ENCODE measurements around the gene AKIRIN1.

DNA sequence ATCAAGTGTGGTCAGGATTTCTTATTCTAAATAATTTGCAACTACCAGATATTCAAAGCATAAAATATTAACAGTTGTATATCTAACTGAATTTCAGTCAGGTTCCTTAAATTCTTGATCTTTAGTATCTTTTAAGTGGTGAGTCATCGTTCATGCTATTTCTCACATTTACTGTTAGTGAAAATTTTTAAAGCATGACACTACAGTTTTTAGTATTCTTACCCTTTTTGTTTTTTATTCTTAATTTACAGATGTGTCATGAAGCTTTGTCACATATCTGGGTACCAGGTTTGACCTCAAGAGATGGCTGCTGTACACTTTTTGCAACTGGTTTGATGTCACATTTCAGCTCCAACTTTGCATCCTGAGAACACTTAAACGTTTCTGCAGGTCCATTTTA is 12.7 kb downstream of the AKIRIN1 start:
- TF ChIP-seq, protein P1, sequence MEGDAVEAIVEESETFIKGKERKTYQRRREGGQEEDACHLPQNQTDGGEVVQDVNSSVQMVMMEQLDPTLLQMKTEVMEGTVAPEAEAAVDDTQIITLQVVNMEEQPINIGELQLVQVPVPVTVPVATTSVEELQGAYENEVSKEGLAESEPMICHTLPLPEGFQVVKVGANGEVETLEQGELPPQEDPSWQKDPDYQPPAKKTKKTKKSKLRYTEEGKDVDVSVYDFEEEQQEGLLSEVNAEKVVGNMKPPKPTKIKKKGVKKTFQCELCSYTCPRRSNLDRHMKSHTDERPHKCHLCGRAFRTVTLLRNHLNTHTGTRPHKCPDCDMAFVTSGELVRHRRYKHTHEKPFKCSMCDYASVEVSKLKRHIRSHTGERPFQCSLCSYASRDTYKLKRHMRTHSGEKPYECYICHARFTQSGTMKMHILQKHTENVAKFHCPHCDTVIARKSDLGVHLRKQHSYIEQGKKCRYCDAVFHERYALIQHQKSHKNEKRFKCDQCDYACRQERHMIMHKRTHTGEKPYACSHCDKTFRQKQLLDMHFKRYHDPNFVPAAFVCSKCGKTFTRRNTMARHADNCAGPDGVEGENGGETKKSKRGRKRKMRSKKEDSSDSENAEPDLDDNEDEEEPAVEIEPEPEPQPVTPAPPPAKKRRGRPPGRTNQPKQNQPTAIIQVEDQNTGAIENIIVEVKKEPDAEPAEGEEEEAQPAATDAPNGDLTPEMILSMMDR (conservative IDR thresholded peaks at IDR 0.05 in 1 of 2, IDR thresholded peaks at IDR 0.05 in 1 of 2; ENCODE audit: extremely low read depth in 1 of 2, insufficient read depth in 1 of 2, low read depth in 1 of 2, low read length in 2 of 2) = no peak
- TF ChIP-seq EZH2 (IDR thresholded peaks at IDR 0.05; ENCODE audit: borderline replicate concordance, low read length) = no peak
